NT2/D1 (cell line): ENCODE measurements around the gene IL1RN.

ENCODE experiments used
- SUZ12 ChIP-seq: IDR thresholded peaks from 2 replicates; pipeline ENCODE4 v1.6.1; 2011; ENCODE audit not compliant: insufficient read length, insufficient read depth; ENCODE audit errors: extremely low read depth
- YY1 ChIP-seq: IDR thresholded peaks from 2 replicates; pipeline ENCODE4 v1.6.1; 2011; ENCODE audit not compliant: insufficient read length, insufficient read depth
- ZNF274 ChIP-seq: IDR thresholded peaks from 2 replicates; pipeline ENCODE4 v1.6.1; 2011; ENCODE audit warnings: mild to moderate bottlenecking, low read depth, low read length

DNA sequence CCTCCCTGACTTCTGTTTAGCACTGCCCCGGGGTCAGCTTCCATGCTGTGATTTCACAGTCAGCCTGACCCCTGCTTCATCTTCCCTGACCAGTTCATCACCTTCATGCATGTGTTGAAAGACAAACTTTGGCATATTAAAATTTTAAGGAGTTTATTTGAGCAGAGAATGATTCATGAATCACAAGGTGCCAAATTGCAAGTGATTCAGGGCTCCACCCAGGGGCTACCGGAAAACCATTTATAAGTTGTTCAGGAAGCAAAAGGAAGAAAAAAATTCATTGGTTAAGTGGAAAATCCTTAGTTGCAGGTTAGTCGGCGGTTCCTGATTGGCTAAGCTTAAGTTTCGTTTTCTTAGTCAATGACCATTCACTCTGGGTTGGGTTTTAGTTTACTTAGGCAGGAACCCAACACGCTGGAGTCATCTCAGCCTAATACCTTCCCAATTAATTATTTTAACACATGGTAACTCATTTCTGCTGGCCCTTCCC, 49.0 kb upstream of the IL1RN start:
- TF ChIP-seq YY1 (no peak), ZNF274 (no peak), SUZ12 (no peak)
